Activated naive CD8-positive, alpha-beta T cell treated with anti-CD3 and anti-CD28 coated beads for 36 hours (primary cell): ENCODE measurements around the gene ARHGEF5. TPM values are rescaled to one million over a fixed set of nuclear protein-coding genes. Genes with fewer than 3 reads are reported as not detected.
"Not testable (repeated sequence)": the region's sequence is repeated elsewhere in the genome, so short reads cannot be mapped to it uniquely, and the experiment has no call there.

ENCODE experiments used
- DNase-seq: peaks from one replicate; pipeline ENCODE4 v3.0.0; 2021
- H3K27ac Mint-ChIP-seq: one replicate; pipeline ENCODE4 v1.8.0; 2022; ENCODE audit warnings: mild to moderate bottlenecking, moderate library complexity, mixed read lengths
- H3K27me3 Mint-ChIP-seq: one replicate; pipeline ENCODE4 v1.8.0; 2022; ENCODE audit warnings: mild to moderate bottlenecking, mixed read lengths
- H3K36me3 Mint-ChIP-seq: one replicate; pipeline ENCODE4 v1.8.0; 2021; ENCODE audit warnings: mild to moderate bottlenecking, mixed read lengths
- H3K4me1 Mint-ChIP-seq: one replicate; pipeline ENCODE4 v1.8.0; 2021; ENCODE audit warnings: mixed read lengths
- H3K4me3 Mint-ChIP-seq: one replicate; pipeline ENCODE4 v1.8.0; 2022; ENCODE audit warnings: mild to moderate bottlenecking, moderate library complexity, mixed read lengths
- H3K9me3 Mint-ChIP-seq: one replicate; pipeline ENCODE4 v1.8.0; 2022; ENCODE audit warnings: mixed read lengths
- total RNA-seq, 2 experiments: library from RNA; stranded (reverse); gene quantifications; one replicate each; pipeline ENCODE4 v1.2.3, GENCODE V29; 2021

Gene ARHGEF5
- 10 to 100 TPM; 10.9 to 13.3 TPM for total RNA-seq

- H3K4me3 Mint-ChIP-seq, result peak within 1 kb of the TSS; percentile 84
- not testable (repeated sequence) for H3K27me3 Mint-ChIP-seq, DNase-seq, H3K4me1 Mint-ChIP-seq, H3K9me3 Mint-ChIP-seq, H3K36me3 Mint-ChIP-seq
- peak within 1 kb of the TSS; percentile 80 for H3K27ac Mint-ChIP-seq
Observed at GRCh38 chr7:144355176-144355822, at the start of gene ARHGEF5. Gene ARHGEF5, plus strand, starts transcription at chr7:144355402. Its CDS starts 7,268 bp downstream, at chr7:144362670.

- not testable (repeated sequence) for DNase-seq, H3K36me3 Mint-ChIP-seq, H3K9me3 Mint-ChIP-seq, H3K4me1 Mint-ChIP-seq, H3K4me3 Mint-ChIP-seq, H3K27ac Mint-ChIP-seq, H3K27me3 Mint-ChIP-seq
Observed at GRCh38 chr7:144309702-144310101, 45.5 kb upstream of the ARHGEF5 start.

- H3K27me3 Mint-ChIP-seq, H3K9me3 Mint-ChIP-seq, H3K36me3 Mint-ChIP-seq, H3K4me1 Mint-ChIP-seq, H3K27ac Mint-ChIP-seq, H3K4me3 Mint-ChIP-seq, DNase-seq: not testable (repeated sequence)
Observed at GRCh38 chr7:144311218-144311617, 44.0 kb upstream of the ARHGEF5 start.

GRCh38 chr7:144311872-144312469 lies 43.2 kb upstream of the ARHGEF5 start, which contains the start of gene OR2A1:
Gene OR2A1, plus strand, starts transcription at chr7:144312419. Its CDS starts 5,706 bp downstream, at chr7:144318125.
- H3K27me3 Mint-ChIP-seq, H3K4me1 Mint-ChIP-seq, H3K36me3 Mint-ChIP-seq, H3K4me3 Mint-ChIP-seq, H3K9me3 Mint-ChIP-seq, DNase-seq, H3K27ac Mint-ChIP-seq: not testable (repeated sequence)

GRCh38 chr7:144317537-144317936 lies 37.7 kb upstream of the ARHGEF5 start:
- DNase-seq, H3K4me1 Mint-ChIP-seq, H3K27ac Mint-ChIP-seq, H3K9me3 Mint-ChIP-seq, H3K36me3 Mint-ChIP-seq, H3K4me3 Mint-ChIP-seq, H3K27me3 Mint-ChIP-seq: not testable (repeated sequence)

GRCh38 chr7:144319547-144319946 lies 35.7 kb upstream of the ARHGEF5 start:
- not testable (repeated sequence) for H3K9me3 Mint-ChIP-seq, H3K27me3 Mint-ChIP-seq, H3K27ac Mint-ChIP-seq, DNase-seq, H3K4me1 Mint-ChIP-seq, H3K4me3 Mint-ChIP-seq, H3K36me3 Mint-ChIP-seq

- not testable (repeated sequence) for H3K4me1 Mint-ChIP-seq, H3K36me3 Mint-ChIP-seq, H3K9me3 Mint-ChIP-seq, H3K4me3 Mint-ChIP-seq, DNase-seq, H3K27ac Mint-ChIP-seq, H3K27me3 Mint-ChIP-seq
Observed at GRCh38 chr7:144321677-144322206, 33.5 kb upstream of the ARHGEF5 start.

- H3K4me1 Mint-ChIP-seq, H3K27ac Mint-ChIP-seq, H3K4me3 Mint-ChIP-seq, H3K27me3 Mint-ChIP-seq, DNase-seq, H3K9me3 Mint-ChIP-seq, H3K36me3 Mint-ChIP-seq: not testable (repeated sequence)
Observed at GRCh38 chr7:144323359-144323758, 31.8 kb upstream of the ARHGEF5 start.

- H3K27me3 Mint-ChIP-seq, H3K36me3 Mint-ChIP-seq, H3K4me3 Mint-ChIP-seq, H3K27ac Mint-ChIP-seq, DNase-seq, H3K9me3 Mint-ChIP-seq, H3K4me1 Mint-ChIP-seq: not testable (repeated sequence)
Observed at GRCh38 chr7:144325868-144326267, 29.3 kb upstream of the ARHGEF5 start.

GRCh38 chr7:144330044-144330443 lies 25.2 kb upstream of the ARHGEF5 start:
- not testable (repeated sequence) for H3K36me3 Mint-ChIP-seq, H3K27me3 Mint-ChIP-seq, H3K9me3 Mint-ChIP-seq, H3K4me3 Mint-ChIP-seq, DNase-seq, H3K4me1 Mint-ChIP-seq, H3K27ac Mint-ChIP-seq

GRCh38 chr7:144331221-144331995 lies 23.8 kb upstream of the ARHGEF5 start:
- not testable (repeated sequence) for H3K36me3 Mint-ChIP-seq, H3K27ac Mint-ChIP-seq, H3K4me1 Mint-ChIP-seq, DNase-seq, H3K9me3 Mint-ChIP-seq, H3K4me3 Mint-ChIP-seq, H3K27me3 Mint-ChIP-seq

- not testable (repeated sequence) for H3K9me3 Mint-ChIP-seq, H3K4me1 Mint-ChIP-seq, H3K36me3 Mint-ChIP-seq, H3K27ac Mint-ChIP-seq, H3K27me3 Mint-ChIP-seq, DNase-seq, H3K4me3 Mint-ChIP-seq
Observed at GRCh38 chr7:144331996-144332288, 23.3 kb upstream of the ARHGEF5 start.

- not testable (repeated sequence) for DNase-seq
Observed at GRCh38 chr7:144348625-144349024, 6.6 kb upstream of the ARHGEF5 start.

GRCh38 chr7:144351667-144352066 lies 3.5 kb upstream of the ARHGEF5 start:
- H3K9me3 Mint-ChIP-seq, H3K27ac Mint-ChIP-seq, DNase-seq, H3K36me3 Mint-ChIP-seq, H3K4me1 Mint-ChIP-seq, H3K27me3 Mint-ChIP-seq, H3K4me3 Mint-ChIP-seq: not testable (repeated sequence)

More at GRCh38 chr7:144348625-144349024, 6.6 kb upstream of the ARHGEF5 start:
- H3K4me1 Mint-ChIP-seq, H3K9me3 Mint-ChIP-seq, H3K36me3 Mint-ChIP-seq, H3K27ac Mint-ChIP-seq, H3K27me3 Mint-ChIP-seq, H3K4me3 Mint-ChIP-seq: not testable (repeated sequence)

GRCh38 chr7:144356185-144356584 lies 983 bp downstream of the ARHGEF5 start:
- not testable (repeated sequence) for H3K27ac Mint-ChIP-seq, H3K36me3 Mint-ChIP-seq, H3K4me3 Mint-ChIP-seq, H3K4me1 Mint-ChIP-seq, H3K9me3 Mint-ChIP-seq, DNase-seq, H3K27me3 Mint-ChIP-seq

- H3K9me3 Mint-ChIP-seq, H3K4me1 Mint-ChIP-seq, H3K36me3 Mint-ChIP-seq, H3K27me3 Mint-ChIP-seq, H3K4me3 Mint-ChIP-seq, DNase-seq, H3K27ac Mint-ChIP-seq: not testable (repeated sequence)
Observed at GRCh38 chr7:144356860-144357259, 1.7 kb downstream of the ARHGEF5 start.
